HG03108 (cell line): ENCODE results near the gene MAPK4.
"Not testable (repeated sequence)": the region's sequence is repeated elsewhere in the genome, so short reads cannot be mapped to it uniquely, and the experiment has no call there.

ENCODE experiments used
- ATAC-seq: cut with Tn5 transposase; IDR thresholded peaks from one replicate; pipeline ENCODE4 v1.9.1; 2021; ENCODE audit warnings: moderate library complexity; ENCODE audit not compliant: unreplicated experiment

Gene MAPK4

DNA sequence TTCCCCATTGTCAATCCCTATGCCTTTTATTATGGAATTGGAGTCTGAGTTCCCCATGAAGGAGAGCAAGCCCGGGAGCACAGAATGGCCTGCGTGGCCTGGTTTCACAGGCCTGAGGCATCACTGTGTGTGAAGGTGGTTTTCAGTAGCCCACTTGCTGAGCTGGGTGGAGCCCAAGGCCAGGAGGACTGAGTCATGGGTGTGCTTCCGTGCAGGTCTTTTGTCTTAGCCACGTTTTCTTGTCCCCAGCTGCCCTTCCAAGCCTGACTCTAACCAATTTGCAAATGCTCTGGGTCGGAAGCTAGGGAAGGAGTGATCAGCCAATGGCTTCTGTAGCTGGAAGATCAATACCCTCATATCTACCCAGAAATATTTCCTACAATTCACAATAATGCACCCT, 119.2 kb downstream of the MAPK4 start:
- no peak for ATAC-seq

DNA sequence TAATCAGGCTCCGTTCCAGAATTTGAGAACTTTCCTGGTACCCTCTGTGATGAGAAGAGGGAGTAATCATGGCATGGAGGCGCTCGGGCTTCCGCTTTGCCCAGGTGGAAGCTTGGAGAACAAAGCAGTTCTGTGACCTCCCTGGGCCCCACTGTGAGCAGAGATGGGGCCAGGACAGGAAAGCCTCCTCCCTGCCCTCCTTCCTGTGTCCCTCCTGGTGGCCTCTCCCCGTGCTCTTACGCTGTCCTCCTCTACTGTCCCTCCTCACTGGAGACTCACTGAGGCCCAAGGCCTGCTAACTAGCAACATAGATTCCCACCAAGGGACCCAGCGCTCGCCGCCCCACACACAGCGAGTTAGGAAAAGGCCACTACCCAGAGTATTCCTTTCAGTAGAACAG, 119.8 kb downstream of the MAPK4 start:
- ATAC-seq: no peak

DNA sequence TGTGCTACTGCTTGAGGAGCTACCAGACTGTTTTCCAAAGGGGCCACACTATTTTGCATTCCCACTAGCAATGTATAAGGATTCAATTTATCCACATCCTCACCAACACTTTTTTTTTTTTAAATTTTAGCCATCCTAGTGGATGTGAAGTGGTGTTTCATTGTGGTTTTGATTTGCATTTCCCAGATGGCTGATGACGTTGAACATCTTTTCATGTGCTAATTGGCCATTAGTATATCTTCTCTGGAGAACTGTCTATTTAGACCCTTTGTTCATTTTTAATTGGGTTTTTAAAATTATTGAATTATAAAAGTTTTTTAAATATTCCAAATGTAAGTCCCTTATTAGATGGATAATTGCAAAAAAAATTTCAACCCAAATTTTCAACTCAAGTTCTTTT, 121.1 kb downstream of the MAPK4 start:
- no peak for ATAC-seq

DNA sequence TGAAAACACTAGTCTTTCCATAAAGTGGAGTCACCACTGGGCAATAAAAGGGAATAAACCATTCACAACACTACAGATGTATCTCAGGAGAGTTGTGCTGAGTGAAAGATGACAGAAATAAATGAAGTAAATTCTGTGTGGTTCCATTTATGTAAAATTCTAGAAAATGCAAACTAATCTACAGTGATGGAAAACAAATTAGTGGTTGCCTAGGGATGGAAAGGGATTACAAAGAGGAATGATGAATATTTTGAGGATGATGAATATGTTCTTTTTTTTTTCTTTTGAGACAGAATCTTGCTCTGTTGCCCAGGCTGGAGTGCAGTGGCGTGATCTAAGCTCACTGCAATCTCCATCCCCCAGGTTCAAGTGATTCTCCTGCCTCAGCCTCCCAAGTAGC, 123.0 kb downstream of the MAPK4 start:
- ATAC-seq: no peak

DNA sequence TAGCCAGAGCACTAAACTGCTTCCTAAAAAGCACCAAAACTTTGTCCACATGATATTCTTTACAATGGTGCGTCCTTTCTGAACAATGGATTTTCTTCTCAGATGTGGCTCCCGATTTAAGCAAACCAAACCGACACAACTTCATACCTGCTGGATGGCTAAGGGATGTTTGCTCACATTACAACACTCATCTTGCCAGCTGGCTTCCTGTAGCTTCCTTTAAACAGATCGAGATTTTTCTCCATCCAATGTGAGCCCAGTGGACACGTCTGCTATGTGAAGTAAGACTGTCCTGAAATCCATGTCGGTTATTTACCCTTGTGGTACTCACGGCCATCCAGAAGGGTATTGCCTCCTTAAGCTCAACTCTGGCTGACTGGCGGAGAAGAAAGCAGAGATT, 126.5 kb downstream of the MAPK4 start:
- ATAC-seq: no peak

DNA sequence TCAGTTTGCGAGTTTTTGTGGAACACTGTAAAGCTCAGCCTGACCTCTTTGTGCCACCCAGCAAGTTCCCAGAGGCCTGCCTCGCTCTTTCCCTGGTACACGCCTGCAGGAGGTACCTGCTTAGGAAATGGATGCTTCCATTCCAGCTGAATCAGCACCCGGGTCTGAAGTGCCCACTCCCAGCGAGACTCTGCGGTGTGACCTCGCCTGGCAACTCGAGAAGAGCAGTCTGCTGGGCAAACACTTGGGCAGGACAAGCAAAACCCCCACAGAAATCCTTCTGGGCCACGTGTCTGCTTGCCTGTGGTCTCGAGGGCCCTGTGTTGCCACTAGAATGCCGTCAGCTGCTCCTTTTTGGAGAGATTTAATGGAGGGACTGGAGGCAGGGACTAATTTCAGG, 127.6 kb downstream of the MAPK4 start:
- no peak for ATAC-seq

DNA sequence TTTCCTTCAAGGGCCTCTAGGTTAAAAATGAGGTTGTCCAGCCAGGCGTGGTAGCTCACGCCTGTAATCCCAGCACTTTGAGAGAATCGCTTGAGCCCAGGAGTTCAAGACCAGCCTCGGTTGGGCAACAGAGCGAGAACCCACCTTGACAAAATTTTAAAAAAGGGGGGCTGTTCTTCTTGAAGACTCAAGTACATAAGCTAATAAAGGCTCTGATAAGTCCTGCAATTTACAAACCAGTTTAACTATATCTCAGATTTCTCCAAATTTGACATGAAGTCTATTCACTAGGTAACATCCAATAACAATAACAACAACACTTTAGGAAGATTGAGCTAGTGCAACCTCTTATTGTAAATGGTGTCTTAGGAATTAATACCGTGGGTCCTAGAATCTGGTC, 129.7 kb downstream of the MAPK4 start:
- no peak for ATAC-seq

DNA sequence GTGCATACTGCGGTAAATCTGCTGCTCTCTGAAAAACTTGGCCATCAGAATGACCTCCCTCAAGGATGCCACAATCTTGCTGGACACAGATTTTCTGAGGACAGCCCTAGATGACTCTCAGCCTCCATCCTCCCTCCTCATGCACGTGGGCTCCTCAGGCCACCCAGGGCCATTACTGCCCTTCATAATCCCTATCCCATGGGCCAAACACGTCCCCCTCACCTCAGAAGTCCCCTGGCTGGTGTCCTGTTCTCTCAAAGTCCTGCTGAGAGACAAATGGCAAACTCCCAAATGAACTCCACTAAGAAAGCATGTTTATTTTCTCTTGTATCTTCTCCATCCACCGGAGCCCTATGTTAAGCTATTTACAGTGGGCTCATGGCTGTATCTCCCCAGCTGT, 134.3 kb downstream of the MAPK4 start:
- no peak for ATAC-seq

DNA sequence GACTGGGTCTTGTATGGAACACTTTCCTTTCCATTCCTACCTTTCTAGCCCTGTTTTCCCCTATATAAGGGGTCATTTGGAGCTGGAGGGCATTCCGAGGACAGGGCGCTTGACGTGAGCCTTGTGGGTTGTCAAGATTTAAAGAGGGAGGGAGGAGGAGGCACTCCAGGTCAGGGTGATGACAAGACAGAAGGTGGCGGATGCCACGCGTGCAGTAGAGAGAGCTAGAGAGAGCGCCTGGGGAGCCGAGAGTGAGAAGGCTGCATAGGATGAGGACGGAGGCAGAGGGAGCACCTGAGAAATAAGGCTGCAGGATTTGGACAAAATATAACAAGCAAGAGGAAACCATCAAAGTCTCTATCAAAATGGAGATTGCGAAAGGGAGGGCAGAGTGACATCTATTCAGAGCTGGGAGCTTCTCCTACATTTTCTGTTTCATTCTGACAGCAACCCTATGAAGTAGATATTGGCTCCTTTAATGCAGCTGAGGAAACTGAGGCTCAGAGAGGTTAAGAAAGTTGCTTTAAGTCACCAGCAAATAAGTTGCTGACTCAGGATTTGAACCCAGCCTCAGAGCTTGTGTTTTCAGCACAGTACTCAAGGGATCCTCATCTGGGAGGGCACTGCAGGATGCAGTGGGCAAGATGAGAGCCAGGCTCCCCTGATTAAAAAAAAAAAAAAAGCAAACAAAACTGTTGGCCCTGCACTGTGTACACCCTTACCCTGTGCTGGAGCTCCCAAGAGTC, 135.7 kb downstream of the MAPK4 start:
- ATAC-seq: no peak

DNA sequence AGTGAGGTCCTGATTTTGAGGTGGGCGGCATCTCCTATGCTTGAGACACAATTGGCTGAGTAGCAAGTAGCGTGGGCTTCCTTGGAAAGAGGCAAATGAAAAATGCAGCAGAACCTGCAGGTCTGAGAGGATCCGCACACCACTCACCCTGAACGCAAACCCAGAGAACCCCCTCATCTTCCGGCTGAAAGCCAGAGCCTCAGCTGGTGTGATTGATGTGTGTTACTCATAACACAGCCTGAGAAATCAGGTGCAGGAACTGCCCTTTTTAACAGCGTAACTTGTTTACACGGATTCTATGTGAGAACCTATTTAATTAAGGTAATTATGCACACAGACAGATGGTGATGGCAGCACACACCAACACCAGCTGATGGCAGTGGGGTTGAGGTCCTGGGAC, 136.5 kb downstream of the MAPK4 start:
- ATAC-seq: no peak

DNA sequence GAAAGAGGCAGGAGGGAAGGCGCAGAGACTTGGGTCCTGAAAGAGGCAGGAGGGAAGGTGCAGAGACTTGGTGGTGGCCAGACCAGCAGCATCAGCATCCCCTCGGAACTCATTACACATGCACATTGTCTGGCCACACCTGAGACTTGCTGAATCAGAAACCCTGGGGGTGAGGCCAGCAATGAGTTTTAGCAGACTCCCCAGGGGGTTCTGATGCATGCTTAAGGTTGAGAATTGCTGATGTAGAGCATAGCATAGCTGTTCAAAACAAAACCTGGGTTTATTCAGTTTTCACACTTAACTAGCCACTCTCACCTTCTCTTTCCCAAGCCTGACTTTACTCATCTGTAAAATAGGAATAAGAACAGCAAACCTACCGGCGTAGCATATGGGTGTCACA, 137.0 kb downstream of the MAPK4 start:
- peak; percentile 68 for ATAC-seq

DNA sequence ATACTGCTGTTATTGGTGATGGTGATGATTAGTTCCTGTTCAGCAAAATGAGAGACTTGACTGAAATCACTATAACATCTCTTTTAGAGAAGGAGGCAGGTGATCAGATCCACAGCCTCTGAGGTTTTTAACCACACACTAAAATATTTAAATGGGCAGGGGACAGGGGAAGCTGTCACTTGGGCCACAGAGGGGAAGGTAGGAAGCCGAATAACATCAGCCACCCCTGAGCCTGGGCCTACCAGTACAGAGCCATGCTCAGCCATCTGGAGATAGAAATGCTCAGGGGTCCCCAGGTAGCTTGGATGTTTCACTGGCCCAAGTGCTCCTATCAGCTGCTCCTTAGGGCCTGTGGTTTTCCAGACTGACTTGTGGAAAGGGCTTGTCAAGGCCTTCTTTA, 137.6 kb downstream of the MAPK4 start:
- ATAC-seq: peak; percentile 32

DNA sequence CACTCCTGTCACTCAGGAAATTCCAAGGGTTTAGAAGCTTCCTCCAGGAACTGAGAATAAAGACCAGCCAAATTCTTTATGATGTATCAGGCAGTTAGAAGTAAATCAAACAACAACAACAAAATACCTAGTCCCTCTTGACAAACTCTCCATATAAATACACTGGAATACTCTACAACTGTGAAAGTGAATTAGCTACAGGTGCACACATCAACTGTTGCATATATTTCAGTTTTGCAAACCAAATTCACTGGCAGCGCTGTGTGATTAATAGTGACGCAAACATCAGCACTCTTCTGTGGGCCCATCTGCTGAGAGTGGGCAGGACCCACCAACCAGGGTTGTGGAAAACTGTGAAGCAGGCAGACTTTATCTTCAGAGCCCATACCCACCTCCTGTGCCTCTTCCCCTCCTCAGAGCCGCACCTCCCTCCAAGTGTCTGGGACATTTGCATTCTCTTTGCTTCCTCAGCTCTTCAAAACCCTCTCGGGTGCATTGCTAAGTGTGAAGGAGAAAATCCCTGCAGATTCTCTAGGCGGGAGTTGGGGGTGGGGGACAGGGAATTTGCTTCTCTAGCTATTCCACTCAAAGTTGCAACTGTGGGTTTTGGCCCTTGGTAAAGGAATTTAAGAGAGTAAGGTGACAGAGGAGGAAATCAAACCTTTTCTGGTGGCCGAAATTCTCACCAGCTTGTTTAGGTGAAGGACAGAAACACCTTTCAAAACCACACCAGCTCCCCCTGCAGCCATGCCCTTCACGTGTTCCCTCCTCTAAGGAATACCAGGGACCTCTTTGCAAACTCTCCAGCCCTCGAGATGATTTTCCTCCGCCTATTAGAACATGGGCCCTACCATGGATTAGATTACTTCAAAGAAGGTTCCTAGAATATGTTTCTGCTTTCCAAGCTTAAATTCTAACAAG, 140.6 kb downstream of the MAPK4 start:
- ATAC-seq: no peak

DNA sequence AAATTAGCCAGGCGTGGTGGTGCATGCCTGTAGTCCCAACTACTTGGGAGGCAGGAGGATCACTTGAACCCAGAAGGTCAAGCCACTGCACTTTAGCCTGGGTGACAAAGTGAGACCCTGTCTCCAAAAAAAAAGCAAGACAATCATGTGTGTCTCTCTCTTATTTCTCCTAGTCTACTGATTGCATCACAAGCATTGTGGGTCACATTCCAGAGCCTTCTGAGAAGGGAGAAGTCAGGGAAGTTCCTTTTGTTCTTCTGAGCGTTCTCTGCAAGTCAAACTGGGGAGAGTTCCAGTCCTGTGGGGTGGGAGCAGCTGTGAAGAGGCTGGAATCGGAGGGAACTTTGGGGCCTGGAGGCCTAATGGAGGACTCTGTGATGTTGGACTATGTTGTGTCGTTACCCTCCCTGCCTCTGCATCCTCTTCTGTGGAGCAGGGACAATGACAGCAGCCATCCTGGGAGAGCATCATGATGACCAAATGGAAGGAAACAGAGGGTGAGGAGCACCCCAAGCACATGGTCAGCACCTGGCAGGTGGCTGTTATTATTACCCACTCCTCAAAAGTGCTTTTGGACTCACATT, 144.6 kb downstream of the MAPK4 start:
- no peak for ATAC-seq

DNA sequence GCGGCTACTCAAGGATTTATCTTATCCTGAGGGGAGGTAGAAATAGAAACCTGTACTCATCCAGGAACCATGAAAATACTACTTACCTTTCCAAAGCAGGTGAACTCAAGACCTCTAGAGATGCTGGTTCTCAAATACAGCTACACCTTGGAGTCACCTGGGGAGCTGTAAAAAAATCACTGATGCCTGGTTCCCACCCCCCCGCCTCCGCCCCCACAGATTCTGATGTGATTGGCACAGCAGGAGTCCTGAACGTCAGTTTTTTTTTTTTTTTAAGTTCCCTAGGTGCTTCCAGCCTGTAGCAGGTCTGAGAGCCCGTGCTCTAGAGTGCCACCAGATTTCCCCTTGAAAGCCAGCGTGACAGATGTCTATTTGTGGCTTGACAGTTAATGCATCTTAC, 146.3 kb downstream of the MAPK4 start:
- no peak for ATAC-seq

DNA sequence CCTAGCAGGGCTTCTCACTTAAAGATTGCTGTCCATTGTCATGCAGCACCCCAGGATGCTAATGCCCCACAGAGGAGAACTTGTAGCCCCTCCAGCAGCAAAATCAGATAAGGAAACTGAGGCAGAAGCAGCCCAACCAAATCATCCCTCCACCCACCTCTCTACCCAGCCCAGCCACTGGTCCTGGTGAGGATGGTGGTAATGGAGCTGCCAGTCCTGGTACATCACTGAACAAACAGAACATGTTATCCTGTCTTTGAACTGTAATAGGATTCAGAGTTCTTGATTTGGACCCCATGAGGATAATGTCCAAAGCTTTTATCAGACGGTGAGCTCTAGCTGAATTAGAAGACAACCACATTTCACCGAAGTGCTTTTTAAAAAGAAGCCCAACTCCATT, 146.8 kb downstream of the MAPK4 start:
- ATAC-seq: no peak

DNA sequence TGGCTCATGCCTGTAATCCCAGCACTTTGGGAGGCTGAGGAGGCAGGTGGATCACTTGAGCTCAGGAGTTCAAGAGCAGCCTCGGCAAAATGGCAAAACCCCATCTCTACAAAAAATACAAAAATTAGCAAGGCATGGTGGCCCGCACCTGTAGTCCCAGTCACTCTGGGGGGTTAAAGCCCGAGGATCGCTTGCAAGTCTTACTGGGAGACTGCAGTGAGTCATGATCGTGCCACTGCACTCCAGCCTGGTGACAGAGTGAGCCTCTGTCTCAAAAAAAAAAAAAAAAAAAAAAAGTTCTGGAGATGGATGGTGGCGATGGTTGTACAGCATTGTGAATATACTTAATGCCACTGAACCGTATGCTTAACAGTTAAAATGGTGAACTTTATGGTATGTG, 147.4 kb downstream of the MAPK4 start:
- not testable (repeated sequence) for ATAC-seq

DNA sequence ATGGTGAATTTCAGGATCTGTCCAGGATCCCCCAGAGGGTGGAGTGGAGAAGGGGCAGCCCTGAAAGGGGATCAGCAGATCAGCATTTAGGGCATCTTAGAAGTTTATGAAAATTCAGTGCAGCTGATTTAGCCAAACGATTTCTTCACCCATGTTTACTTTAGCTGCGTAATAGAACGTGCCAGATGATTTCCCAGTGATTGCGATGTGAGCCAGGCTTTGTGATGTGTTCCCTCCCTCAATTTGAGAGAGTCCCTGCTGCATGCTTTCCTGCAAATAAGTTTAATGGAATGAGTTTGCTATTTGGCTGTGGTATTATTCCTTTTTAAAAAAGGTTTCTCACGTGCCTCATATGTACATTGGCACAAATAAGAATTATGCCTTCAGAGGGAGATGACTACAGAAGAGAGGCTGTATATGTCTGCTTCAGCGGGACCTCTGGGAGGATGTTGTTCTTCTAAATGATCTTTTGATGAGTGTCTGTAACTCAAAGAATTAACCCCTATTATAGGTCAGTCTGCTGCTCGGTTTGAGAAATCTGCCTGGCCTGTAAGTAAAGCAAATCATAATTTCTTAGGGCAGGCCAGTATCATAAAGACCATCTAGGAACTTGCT, 148.1 kb downstream of the MAPK4 start:
- no peak for ATAC-seq

DNA sequence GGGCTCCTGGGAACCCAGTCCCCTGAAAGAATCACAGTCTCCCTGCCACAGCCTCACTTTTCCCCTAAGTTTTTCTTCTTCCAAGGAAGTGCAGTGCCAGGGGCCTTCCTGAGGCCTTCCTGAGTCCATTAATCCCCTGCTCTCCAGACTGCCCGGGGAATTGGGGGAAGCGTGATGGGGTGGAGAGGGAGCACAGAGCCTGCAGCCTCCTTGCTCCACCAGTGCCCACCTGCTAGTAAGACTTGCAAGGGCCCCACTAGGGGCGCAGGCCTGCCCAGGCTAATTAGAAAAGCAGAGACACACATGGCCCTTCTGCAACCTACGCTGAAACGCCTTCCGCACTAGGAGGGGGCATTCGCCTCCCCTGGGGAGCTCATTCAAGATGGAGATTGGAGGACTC, 149.3 kb downstream of the MAPK4 start:
- ATAC-seq: no peak

DNA sequence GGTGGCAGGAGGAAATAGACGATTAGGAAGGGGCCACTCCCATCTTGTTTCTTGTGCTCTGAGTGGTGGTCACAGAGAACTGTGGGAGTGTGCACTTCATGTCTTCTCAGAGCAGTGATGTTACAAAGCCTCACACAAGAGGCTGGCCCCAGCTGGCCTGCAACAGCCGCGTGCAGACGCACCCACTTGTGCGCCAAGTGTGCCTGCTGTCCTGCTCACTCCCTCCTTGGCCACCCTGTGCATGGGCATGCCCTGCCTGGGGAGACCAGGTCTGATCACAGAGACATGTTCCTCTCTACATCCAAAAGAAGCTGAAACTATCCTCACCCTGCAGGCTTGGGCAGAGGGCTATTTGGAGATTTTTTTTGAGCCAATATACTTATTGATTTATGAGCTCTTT, 151.5 kb downstream of the MAPK4 start:
- ATAC-seq: no peak

DNA sequence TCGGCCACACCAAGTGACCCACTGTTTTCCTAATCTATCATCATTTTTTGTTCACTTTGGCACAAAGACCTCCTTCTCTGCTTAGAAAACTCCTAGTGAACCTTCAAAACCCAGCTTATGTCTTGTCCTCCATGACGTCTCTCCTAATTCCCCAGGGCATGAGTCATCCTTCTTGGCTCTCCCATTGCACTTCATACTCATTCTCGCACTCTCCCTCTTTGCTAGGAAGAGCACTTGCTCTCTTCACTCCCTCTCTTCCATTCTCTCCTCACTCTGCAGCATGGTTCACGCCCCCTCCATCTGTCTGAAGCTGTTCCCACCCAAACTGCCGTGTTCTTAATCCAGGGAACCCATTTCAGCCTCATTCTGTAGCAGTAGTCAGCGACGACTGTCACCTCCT, 156.0 kb downstream of the MAPK4 start:
- no peak for ATAC-seq

DNA sequence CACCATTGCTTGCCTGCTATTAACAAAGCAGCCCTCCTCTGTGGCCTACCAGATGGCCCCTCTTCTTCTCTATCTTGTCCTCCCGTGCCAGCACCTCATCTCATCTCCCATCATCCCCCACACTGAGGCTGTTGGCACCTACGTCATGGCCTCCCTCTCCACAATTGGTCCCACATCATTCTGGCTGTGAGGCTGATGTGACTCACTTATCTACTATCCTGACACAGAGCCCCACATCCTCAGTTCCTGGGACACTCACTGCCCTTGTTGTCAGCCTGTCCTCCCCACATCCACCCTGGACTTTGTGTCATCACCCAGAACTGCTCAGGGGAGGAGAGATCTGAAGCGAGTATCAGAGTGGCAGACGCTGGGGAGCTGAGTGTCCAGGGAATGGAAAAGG, 157.0 kb downstream of the MAPK4 start:
- no peak for ATAC-seq
